ENCODE measurements around the gene CCDC148.
"Not testable (repeated sequence)": the region's sequence is repeated elsewhere in the genome, so short reads cannot be mapped to it uniquely, and the experiment has no call there.

Gene CCDC148

GRCh38 chr2:158413581-158413980, 43.0 kb downstream of the CCDC148 start:
- FAIRE-seq = no peak

DNA sequence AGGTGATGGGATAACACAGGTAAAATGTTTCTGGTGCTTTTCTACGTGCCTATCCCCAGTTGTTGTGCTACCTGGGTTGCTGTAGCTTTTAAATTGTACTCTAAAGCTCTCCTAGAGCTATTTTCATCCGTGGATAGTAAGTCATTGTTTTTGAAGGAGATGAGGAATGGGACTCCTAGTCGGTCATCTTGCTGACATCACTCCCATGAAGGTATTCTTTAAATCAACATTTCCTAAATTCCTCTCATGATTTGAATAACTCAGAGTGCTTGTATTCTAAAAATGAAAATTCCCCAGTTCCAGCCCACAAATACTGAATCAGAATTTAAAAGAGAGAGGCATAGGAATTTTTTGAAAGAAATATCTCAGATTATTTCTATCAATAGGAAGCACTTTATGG, 44.3 kb downstream of the CCDC148 start:
- FAIRE-seq = no peak

- no peak for FAIRE-seq
Observed at GRCh38 chr2:158411748-158412147, 44.8 kb downstream of the CCDC148 start.

- no peak for FAIRE-seq
Observed at GRCh38 chr2:158410132-158410531, 46.4 kb downstream of the CCDC148 start.

GRCh38 chr2:158407031-158407430, 49.5 kb downstream of the CCDC148 start:
- no peak for FAIRE-seq

DNA sequence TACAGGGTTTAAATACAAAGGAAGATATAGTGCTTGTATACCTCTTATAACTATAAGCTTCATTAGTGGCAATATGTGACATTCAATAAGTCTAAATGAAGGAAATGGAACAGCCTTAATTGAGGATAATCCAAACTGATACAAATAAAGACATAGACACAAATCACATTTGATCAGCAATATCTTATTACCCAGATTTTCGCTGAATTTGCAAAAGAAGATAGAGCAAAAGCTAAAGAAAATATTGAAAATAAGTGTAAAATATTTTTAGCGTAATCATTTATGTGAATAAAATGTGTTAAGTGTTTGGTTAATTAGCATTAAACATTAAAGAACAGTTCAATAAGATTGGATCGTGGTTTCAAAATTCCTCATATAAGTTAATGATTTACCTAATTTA, 51.2 kb downstream of the CCDC148 start:
- FAIRE-seq = no peak

- no peak for FAIRE-seq
Observed at GRCh38 chr2:158403237-158403636, 53.3 kb downstream of the CCDC148 start.

DNA sequence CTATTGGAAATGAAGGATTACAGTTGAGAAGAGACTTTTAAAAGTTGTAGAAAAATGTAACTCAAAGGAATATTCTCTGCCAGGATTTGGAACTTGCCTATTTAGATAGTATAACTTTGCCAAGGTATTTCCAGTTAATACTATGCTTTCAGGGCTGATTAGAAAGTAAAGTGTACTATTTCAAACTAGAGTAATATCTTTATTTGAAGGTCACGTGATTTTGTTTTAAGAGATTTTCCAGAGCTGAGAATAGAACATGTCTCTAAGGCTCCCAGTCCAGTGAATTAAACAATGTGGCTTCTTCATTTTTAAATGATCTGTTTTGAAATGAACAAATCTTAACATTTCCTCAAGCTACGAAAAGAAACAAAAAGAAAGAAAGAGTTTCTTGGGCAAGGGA, 53.9 kb downstream of the CCDC148 start:
- FAIRE-seq = no peak

DNA sequence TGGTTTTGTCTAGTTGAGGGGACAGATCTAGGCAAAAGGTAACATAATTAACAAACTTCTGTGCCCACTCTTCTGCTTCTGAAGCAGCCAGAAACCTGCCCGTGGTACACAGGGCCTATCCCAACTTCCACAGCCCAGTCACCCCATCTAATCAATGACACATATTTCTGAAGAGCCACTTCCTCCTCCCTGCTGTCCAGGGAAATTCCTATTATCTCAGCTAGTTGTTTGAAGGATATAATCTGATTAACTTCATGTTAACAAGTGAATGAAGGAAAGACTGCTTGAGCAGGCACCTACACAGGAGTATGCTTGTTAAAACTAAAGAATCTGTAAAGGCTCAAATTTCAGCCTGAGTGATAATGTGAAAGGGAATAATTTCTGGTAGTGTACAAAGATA, 61.4 kb downstream of the CCDC148 start:
- FAIRE-seq = no peak

GRCh38 chr2:158394453-158394852, 62.1 kb downstream of the CCDC148 start:
- FAIRE-seq = no peak

- no peak for FAIRE-seq
Observed at GRCh38 chr2:158393886-158394285, 62.7 kb downstream of the CCDC148 start.

DNA sequence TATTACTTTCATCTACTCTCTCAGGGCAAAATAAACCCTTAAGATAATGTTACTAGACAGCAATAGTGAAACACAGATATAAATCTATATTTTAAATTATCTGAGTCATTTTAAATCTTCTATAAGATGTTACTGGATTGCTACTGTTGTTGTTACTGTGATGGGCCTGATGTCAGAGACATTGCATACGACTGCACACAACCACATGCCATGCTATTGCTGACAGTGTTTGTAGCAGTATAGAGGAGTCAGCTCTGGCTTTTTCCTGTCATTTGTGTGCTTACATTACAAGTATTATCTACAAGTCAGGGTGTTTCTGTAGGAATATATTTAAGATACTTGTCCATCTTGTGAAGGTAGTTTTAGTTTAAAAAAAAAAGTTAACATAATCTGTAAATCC, 63.9 kb downstream of the CCDC148 start:
- no peak for FAIRE-seq

DNA sequence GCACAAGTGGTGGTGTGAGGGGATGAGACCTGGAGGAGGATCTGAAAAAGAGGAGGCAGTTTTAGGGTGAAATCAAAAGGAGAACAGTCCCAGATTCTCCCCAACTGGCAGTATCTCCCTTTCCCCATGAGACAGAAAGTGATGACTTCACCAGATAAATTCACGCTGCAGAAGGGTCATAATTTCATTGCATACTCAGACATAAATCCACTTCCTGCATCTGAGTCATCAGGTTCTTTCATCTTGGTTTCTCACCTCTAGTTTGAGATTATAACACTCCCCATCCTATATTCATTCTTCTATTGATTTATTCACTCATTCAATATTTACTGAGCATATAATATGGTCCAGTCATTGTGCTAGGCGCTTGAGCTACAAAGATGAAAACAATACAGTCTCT, 64.7 kb downstream of the CCDC148 start:
- no peak for FAIRE-seq

- no peak for FAIRE-seq
Observed at GRCh38 chr2:158391361-158391760, 65.2 kb downstream of the CCDC148 start.

GRCh38 chr2:158388159-158388558, 68.4 kb downstream of the CCDC148 start:
- no peak for FAIRE-seq

GRCh38 chr2:158385646-158386045, 70.9 kb downstream of the CCDC148 start:
- FAIRE-seq = no peak

DNA sequence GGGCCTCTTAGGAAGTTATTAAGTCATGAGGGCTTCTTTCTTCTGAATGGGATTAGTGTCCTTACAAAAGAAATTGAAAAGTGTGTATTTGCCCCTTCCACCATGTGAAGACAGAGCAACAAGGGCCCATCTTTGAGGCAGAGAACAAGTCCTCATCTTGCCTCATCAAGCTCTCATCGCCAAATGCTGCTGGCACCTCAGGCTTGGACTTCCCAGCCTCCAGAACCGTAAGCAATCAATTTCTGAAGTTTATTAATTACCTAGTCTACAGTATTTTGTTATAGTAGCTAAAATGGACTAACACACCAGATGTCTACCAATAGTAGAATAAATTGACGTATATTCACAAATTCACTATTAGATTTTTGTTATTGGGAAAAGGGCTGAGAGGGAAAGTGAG, 74.6 kb downstream of the CCDC148 start:
- FAIRE-seq = no peak

DNA sequence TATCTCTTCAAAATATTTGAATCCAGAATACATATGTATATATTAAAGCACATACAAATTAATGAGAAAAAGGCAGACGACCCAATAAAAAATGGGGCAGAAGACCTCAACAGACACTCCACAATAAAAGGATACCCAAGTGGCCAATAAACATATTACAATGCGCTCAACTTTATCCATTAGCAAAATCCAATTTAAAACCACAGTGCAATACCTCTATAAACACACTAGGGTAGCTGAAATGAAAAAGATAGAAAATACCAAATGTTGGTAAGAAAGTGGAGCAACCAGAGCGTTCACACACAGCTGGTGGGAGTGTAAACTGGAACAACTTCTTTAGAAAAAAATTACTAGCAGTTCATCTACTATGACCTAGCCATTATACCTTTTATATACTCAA, 75.3 kb downstream of the CCDC148 start:
- no peak for FAIRE-seq

- no peak for FAIRE-seq
Observed at GRCh38 chr2:158380746-158381145, 75.8 kb downstream of the CCDC148 start.

DNA sequence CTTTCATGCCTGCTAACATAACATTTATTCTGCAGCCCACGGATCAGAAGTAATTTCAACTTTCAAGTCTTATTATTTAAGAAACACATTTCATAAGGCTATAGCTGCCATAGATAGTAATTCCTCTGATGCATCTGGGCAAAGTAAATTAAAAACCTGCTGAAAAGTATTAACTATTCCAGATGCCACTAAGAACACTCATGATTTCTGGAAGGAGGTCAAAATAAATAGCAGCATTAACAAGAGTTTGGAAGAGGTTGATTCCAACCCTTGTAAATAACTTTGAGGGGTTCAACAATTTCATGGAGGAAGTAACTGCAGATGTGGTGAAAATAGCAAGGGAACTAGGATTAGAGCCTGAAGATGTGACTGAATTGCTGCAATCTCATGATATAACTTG, 77.6 kb downstream of the CCDC148 start:
- no peak for FAIRE-seq

DNA sequence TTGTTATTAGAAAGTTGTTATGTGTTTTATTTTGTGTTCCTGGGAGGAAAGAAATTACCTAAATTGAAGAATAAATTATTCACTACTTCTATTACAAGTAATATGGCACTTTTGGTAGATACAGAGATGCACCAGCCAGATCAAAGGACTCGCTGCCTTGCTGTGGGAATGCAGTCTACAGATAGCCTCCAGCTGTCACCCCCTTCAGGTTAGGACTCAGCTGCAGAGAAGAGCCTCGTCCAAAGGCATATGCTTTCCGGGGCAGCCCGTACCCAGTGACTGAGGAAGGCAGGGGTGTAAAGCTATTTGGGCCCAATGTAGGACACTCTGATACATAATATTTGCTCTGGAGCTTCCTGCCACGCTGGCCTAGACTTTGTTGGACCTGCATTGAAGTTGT, 90.2 kb downstream of the CCDC148 start:
- no peak for FAIRE-seq

GRCh38 chr2:158359846-158360245, 96.7 kb downstream of the CCDC148 start:
- FAIRE-seq = no peak

GRCh38 chr2:158357699-158358098, 98.9 kb downstream of the CCDC148 start:
- no peak for FAIRE-seq

- FAIRE-seq = no peak
Observed at GRCh38 chr2:158357122-158357521, 99.4 kb downstream of the CCDC148 start.

GRCh38 chr2:158351466-158351816, 105.1 kb downstream of the CCDC148 start:
- not testable (repeated sequence) for FAIRE-seq

Data from G401.6 (cell line).